GM19193 (cell line): ENCODE data around the gene DOK4.

Source experiments
- POLR2A ChIP-seq: IDR thresholded peaks from 4 replicates; pipeline ENCODE4 v1.6.1; 2011; ENCODE audit not compliant: insufficient read depth, insufficient read length; ENCODE audit errors: extremely low read depth

DOK4 gene

GRCh38 chr16:57469046-57469445, 17.2 kb downstream of the DOK4 start:
- no peak for TF ChIP-seq POLR2A

DNA sequence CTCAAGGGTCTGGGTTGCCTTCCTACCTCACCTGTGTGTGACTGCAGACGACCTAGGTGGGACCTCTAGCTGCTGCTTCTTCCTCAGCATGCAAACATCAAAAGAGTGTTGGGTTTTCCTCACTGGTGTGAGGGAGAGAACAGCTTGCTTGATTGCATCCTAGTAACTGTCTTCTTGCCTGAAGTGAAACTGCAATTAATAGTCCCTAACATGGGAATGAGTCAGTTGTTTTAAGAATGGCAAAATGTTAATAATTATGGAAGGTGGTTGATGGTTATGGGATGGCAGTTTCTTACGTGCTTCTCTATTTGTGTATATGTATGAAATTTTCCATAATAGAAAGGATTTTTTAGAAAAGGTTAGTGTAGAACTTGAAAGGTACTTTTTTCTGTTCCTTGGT, 17.9 kb downstream of the DOK4 start:
- TF ChIP-seq POLR2A, result no peak

DNA sequence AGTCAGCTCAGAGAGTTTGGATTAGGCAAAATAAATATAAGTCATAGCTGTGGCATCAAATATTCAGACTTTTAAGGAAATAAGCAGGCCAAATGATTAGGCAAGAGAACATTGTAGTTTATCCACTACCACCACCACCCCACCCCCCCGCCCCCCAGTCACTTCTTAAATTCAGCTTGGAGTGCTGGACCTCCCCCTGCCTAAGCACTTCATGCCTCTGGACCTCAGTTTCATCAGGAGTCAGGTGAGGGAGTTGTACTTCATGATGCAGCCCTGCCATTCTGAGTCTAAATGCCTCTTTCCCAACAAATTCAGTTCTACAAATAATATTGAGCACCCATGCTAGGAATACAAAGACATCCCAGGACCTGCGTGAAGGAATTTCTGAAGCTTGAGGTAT, 21.8 kb downstream of the DOK4 start:
- no peak for TF ChIP-seq POLR2A

DNA sequence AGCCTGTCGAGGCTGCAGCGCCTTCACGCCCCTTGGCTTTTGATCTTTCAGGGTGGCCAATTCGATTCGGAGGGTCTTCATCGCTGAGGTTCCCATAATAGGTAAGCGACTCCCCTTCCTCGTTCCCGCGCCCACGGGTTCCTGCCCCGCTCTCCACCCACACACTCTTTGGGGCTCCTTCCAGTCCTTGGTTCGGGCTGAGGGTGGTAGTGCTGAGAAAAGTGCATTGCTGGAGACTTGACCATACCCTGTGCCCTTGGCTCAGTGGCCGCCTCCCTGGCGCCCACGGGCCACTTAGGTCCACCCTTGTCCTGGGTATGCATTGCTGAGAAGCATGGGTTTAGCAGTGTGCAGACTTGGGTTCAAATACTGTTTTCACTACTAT, 23.3 kb downstream of the DOK4 start:
- TF ChIP-seq POLR2A, result no peak

DNA sequence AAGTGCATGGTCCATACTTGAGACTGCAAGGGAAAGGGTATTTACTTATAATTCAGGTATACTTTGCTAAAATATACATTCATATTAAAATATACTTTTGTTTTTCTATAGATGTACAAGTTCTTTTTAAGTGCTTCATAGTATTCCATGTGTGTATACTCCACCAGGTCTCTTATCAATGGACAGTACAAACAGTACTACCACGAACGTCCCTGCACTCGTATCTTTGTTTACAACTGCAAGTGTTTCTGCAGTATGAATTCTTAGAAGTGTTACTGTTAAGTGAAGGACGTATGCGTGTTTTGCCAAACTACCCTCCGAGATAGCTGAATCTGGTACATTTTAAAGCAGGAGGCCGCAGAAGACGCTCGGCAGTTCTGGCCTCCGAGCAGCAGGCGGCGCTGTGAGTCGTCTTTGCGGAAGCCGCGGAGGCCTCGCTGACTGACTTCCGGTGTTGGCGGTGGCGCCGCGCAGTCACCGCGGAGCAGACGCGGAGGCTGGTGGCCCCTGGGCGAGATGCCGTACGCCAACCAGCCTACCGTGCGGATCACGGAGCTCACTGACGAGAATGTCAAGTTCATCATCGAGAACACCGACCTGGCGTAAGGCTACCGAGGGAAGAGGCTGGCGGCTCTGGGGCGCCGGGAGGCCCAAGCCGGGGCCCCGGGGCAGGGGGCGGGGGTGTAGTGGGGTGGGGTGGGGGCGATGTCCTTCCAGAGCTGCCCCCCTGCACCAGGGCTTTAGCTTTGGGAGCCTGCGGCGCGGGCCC, 23.9 kb downstream of the DOK4 start, which contains the start of gene POLR2C:
POLR2C (plus strand) TSS at position 471 of the 769 bp plus-strand sequence; CDS start at position 517, 46 bp downstream.
- peak; percentile 99 for TF ChIP-seq POLR2A

DNA sequence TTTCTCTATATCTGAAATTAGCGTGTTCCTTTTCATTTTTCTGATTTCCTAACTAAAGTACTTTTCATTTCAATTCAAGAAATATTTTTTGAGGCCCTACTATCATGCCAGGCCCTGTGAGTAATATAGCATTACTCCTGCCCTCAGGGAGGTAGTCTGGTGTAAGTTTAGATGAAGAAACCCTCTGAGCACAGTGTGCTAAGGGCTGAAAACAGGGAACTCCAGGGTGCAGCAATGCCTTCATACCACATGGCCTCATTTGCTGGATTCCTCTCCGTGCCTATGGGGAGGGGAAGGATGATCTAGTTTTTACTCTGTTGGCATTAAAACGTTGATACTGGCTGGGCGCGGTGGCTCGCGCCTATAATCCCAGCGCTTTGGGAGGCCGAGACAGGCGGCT, 34.3 kb downstream of the DOK4 start:
- TF ChIP-seq POLR2A, result no peak

DNA sequence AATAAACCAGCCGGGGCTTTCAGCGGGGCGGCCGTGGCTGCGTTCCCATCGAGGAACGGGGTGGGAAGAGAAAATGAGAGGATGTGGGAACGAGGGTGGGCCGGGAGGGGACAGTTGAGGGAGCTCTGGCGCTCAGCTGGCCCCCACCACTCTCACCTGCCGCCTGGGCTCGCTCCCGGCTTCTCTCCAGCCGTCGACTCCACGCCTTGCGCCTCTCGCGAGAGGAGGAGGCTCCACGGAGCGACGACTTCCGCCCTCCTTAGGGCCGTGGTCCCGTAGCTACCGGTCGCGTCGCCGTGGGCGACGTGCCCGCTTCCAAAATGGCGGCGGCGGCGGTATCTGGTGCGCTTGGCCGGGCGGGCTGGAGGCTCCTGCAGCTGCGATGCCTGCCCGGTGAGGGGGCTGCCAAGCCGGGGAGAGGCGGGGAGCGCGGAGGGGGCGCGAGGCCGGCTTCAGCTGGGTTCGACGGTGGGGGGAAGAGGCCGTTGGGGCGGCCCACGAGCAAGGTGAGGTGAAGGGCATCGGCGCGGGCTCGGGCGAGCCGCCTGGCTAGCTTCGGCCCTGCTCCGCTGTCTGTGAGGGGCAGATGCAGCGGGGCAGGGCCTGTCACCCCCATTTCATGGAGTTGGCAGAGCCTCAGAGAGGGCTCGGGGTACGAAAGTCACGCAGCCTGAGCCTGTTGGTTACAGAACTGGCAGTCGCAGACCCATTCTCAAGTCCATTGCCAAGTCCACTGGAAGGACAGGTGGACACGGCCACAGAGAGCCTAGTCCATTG, 38.9 kb downstream of the DOK4 start, which contains the start of the genes CIAPIN1 and COQ9:
CIAPIN1 (minus strand) TSS at position 200 of the 777 bp plus-strand sequence. CDS start 6,457 bp downstream, outside the sequence.
COQ9 (plus strand) TSS at position 294 of the 777 bp plus-strand sequence; CDS start at position 321, 27 bp downstream.
- TF ChIP-seq POLR2A, result peak; percentile 93

GRCh38 chr16:57446531-57447185, 39.6 kb downstream of the DOK4 start:
- TF ChIP-seq POLR2A, result no peak

GRCh38 chr16:57445510-57445909, 40.8 kb downstream of the DOK4 start:
- no peak for TF ChIP-seq POLR2A

DNA sequence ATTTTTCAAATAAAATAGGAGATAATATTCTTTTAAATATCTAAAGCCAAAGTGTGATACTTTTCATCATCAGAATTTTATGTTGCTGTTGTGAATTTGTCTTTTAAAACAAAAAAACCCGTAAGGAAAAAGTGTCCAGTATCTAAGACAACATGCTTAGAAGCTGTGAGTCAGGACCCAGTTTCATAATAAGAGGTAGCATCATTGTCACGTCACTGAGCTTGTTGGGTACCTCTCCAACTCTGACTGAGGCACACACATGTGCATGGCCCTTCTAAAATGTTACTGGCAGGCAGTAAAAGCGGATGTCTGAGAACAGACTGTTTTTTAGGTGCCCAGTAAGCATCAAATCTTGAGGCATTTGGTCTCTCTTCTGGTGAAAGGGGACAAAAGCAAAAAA, 41.6 kb downstream of the DOK4 start:
- no peak for TF ChIP-seq POLR2A

DNA sequence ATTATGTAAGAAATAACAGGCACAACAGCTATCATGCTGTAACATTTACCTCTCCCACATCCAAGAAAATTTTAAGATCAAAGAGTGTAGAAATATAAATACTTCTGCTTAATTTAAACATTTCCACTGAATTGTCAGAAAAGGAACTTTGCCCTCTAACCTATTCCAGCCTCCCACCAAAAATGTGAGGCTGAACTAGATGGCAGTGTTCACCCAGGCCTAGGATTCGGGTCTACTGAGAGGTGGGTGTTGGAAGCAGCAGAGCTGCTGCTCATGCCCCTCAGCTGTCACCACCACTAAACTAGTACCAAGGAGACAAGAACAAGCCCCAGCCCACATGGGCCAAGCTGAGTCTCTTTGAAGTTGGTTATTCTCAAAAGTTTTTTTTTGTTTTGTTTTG, 50.5 kb downstream of the DOK4 start:
- no peak for TF ChIP-seq POLR2A

- no peak for TF ChIP-seq POLR2A
Observed at GRCh38 chr16:57434003-57434402, 52.3 kb downstream of the DOK4 start.

DNA sequence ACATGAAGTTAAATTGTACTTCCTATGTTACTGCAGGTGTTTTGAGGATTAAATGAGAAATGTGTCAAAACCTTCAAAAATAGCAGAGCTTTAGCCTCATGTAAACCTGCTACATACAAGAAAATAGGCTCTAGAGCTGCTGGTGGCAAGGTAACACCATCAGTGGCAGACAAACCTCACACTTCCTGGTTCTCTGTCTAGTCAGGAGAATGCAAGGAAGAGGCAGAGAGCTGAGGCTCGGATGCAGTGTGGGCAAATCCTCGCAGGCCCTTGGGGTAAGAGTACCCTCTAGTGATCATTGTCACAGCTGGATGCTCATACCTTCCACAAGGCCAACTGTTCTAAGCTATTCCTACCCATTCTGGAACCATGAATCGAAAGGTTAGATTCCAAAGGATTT, 53.3 kb downstream of the DOK4 start:
- no peak for TF ChIP-seq POLR2A

- no peak for TF ChIP-seq POLR2A
Observed at GRCh38 chr16:57432505-57432904, 53.8 kb downstream of the DOK4 start.

GRCh38 chr16:57430955-57431354, 55.3 kb downstream of the DOK4 start:
- no peak for TF ChIP-seq POLR2A
